MM.1S (cell line): ENCODE data around the gene RASSF4.

ENCODE experiments used
- CTCF ChIP-seq: fragments of 300-600 bp; sonication (generic); IDR thresholded peaks from 2 replicates; pipeline ENCODE4 v1.5.1; 2016; ENCODE audit warnings: antibody characterized with exemption, low read length, mixed read lengths
- EZH2 ChIP-seq: fragments of 300-600 bp; sonication (generic); optimal IDR thresholded peaks from 2 replicates; pipeline ENCODE3; 2017; ENCODE audit warnings: low read depth, mild to moderate bottlenecking, antibody characterized with exemption, low read length, mixed read lengths
- EZH2phosphoT487 ChIP-seq: fragments of 300-600 bp; sonication (generic); IDR thresholded peaks from 2 replicates; pipeline ENCODE4 v1.6.1; 2018; ENCODE audit warnings: antibody characterized with exemption, low read length

- TF ChIP-seq EZH2phosphoT487 (no peak), CTCF (no peak), EZH2 (no peak)
Observed at GRCh38 chr10:44927352-44927751, 32.2 kb upstream of the RASSF4 start.
